CD4-positive, alpha-beta T cell treated with Interleukin-15 for 1 hour (primary cell): ENCODE results near the gene TMEM212.
"Not testable (repeated sequence)": the region's sequence is repeated elsewhere in the genome, so short reads cannot be mapped to it uniquely, and the experiment has no call there.

ENCODE experiments used
- DNase-seq: peaks from one replicate; pipeline ENCODE4 v3.0.0-alpha.2; 2020

The TMEM212 gene

GRCh38 chr3:171835116-171835515, 8.0 kb upstream of the TMEM212 start:
- peak; percentile 25 for DNase-seq

- no peak for DNase-seq
These were observed 7.5 kb upstream of the TMEM212 start for GRCh38 chr3:171835613-171836012.

GRCh38 chr3:171836855-171837254, 6.3 kb upstream of the TMEM212 start:
- no peak for DNase-seq

- no peak for DNase-seq
These were observed 5.5 kb upstream of the TMEM212 start for GRCh38 chr3:171837698-171838097.

GRCh38 chr3:171838218-171838720, 4.9 kb upstream of the TMEM212 start:
- DNase-seq = no peak

GRCh38 chr3:171839270-171839669, 3.9 kb upstream of the TMEM212 start:
- no peak for DNase-seq

- no peak for DNase-seq
These were observed 2.7 kb upstream of the TMEM212 start for GRCh38 chr3:171840445-171840810.

- no peak for DNase-seq
These were observed 2.1 kb upstream of the TMEM212 start for GRCh38 chr3:171840811-171841619.

- no peak for DNase-seq
These were observed 1.5 kb upstream of the TMEM212 start for GRCh38 chr3:171841620-171842000.

GRCh38 chr3:171844873-171845272, 1.7 kb downstream of the TMEM212 start:
- no peak for DNase-seq

- no peak for DNase-seq
These were observed 2.5 kb downstream of the TMEM212 start for GRCh38 chr3:171845481-171846284.

GRCh38 chr3:171846597-171846996, 3.4 kb downstream of the TMEM212 start:
- DNase-seq = no peak

GRCh38 chr3:171847133-171847532, 4.0 kb downstream of the TMEM212 start:
- DNase-seq = no peak

- DNase-seq = no peak
These were observed 4.6 kb downstream of the TMEM212 start for GRCh38 chr3:171847595-171848259.

GRCh38 chr3:171849617-171850319, 6.6 kb downstream of the TMEM212 start:
- DNase-seq = no peak

- DNase-seq = no peak
These were observed 7.3 kb downstream of the TMEM212 start for GRCh38 chr3:171850320-171850959.

- no peak for DNase-seq
These were observed 8.0 kb downstream of the TMEM212 start for GRCh38 chr3:171850960-171851659.

GRCh38 chr3:171851660-171852058, 8.5 kb downstream of the TMEM212 start:
- DNase-seq = no peak

GRCh38 chr3:171854649-171855305, 11.6 kb downstream of the TMEM212 start:
- no peak for DNase-seq

GRCh38 chr3:171858770-171859169, 15.6 kb downstream of the TMEM212 start:
- not testable (repeated sequence) for DNase-seq
